Coronary artery (tissue), 2 donors: ENCODE measurements around the gene PCDH15.

Experiments used
- DNase-seq: peaks from one replicate; pipeline ENCODE4 v3.0.0-alpha.2; 2017; ENCODE audit warnings: low spot score
- H3K27ac ChIP-seq, 2 donors: fragments of 200-600 bp; sonication (generic); one replicate each; pipeline ENCODE4 v1.5.1; 2016 to 2019
- H3K4me3 ChIP-seq: fragments of 200-600 bp; sonication (generic); 2 replicates; pipeline ENCODE4 v1.5.1; 2016; ENCODE audit warnings: mild to moderate bottlenecking, moderate library complexity
- CTCF ChIP-seq: fragments of 200-600 bp; sonication (generic); IDR thresholded peaks from one replicate; pipeline ENCODE4 v1.5.1; 2019; ENCODE audit warnings: antibody characterized with exemption

PCDH15 gene

GRCh38 chr10:54622017-54622416, 179.0 kb downstream of the PCDH15 start:
- Histone ChIP-seq H3K27ac (no peak overlapping the region), H3K4me3 (no peak overlapping the region)
- DNase-seq = no peak
- no peak for TF ChIP-seq CTCF

DNA sequence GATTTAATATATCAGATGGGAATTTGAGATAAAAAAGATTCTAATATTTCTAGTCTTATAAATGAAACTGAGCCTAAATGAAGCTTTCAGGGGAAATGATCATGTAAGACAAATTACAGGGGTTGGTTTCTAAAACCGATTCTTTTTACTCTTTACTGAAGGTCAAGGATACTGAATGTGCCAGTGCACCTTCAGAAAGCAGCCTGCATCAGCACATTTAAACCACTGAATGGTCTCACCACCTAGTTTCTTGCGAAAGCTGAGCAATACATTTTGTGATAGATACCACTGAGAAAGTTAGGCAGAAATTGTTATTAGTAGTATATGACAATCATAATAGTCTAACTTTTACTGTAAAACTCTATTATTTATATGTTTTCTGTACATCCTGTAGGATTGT, 180.7 kb downstream of the PCDH15 start:
- TF ChIP-seq CTCF = no peak
- H3K27ac ChIP-seq = no peak overlapping the region

DNA sequence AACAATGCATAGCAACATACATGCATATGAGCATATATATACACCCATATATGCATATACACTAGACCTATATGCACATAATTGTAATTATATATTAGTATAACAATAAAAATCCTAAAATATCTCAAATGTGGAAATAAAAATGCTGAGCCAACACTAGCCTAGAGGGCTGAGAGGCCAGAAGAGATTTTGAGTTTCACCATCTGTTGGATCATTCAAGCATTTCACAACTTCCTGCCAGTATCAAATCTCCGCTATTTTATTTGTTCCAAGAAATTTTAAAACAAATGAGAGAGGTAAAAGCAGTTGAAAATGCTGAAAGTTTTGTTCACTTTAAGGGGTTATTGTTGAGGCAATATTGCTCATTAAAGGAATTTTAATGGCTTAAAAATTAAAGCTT, 187.0 kb downstream of the PCDH15 start:
- no peak for DNase-seq
- Histone ChIP-seq H3K27ac (no peak overlapping the region), H3K4me3 (no peak overlapping the region)
- no peak for TF ChIP-seq CTCF

More for the DNA sequence above, 180.7 kb downstream of the PCDH15 start:
- no peak overlapping the region for H3K4me3 ChIP-seq
- no peak for DNase-seq

DNA sequence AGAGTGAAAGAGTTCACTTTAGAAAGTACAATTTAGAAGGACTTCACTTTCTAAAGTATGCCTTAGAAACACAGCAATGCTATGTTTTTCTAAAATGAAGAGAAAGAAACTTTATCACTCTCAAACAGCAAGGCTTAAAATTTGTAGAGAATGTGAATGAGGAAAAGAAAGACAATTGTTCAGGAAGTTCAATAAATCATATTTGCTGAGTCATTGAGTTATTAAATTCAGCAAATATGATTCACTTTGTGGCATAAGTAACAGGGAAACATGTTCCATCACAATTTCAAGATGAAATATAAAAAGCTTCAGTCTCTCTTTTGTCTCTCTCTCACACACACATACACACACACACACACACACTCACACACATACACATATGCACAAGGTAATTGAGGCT, 187.9 kb downstream of the PCDH15 start:
- Histone ChIP-seq H3K27ac (no peak overlapping the region), H3K4me3 (no peak overlapping the region)
- TF ChIP-seq CTCF = no peak
- no peak for DNase-seq

GRCh38 chr10:54609423-54609822, 191.6 kb downstream of the PCDH15 start:
- no peak for DNase-seq
- no peak overlapping the region for H3K4me3 ChIP-seq
- no peak for TF ChIP-seq CTCF
- no peak overlapping the region for H3K27ac ChIP-seq

DNA sequence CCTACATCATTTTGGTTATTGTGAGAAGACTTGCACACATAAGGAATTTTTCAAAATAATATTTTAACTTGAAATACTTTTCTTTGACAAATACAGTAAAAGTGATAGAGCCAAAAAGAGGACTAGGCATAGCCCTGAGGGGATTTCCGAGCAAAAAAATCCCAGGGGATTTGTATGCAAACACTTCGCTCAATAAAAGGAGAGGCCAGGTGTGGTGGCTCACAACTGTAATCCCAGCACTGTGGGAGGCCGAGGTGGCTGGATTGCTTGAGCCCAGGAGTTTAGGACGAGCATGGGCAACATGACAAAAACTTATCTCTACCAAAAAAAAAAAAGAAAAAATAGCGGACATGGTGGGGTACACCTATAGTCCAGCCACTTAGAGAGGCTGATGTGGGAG, 193.0 kb downstream of the PCDH15 start:
- Histone ChIP-seq H3K4me3 (no peak overlapping the region), H3K27ac (no peak overlapping the region)
- no peak for DNase-seq
- no peak for TF ChIP-seq CTCF

- DNase-seq = no peak
- no peak for TF ChIP-seq CTCF
- H3K4me3 ChIP-seq = no peak overlapping the region
- H3K27ac ChIP-seq = no peak overlapping the region
Measured at GRCh38 chr10:54594289-54594688, 206.7 kb downstream of the PCDH15 start.
